DND-41 (cell line): ENCODE measurements around the gene MEOX1.
"Not testable (repeated sequence)": the region's sequence is repeated elsewhere in the genome, so short reads cannot be mapped to it uniquely, and the experiment has no call there.

ENCODE experiments used
- ATAC-seq: fragments of 200-7000 bp; cut with Tn5 transposase; 3 replicates; pipeline ENCODE4 v1.9.1; 2021; ENCODE audit warnings: low read depth; ENCODE audit not compliant: insufficient read depth
- DNase-seq: peaks from one replicate; pipeline ENCODE4 v3.0.0-alpha.2; 2020
- H2AFZ ChIP-seq: 2 replicates; pipeline ENCODE4 v1.6.0; 2012; ENCODE audit warnings: low read depth, low read length
- H3K27ac ChIP-seq: 2 replicates; pipeline ENCODE4 v1.5.1; 2012; ENCODE audit warnings: low read length, inconsistent platforms
- H3K27me3 ChIP-seq: fragments of 200-600 bp; sonication (generic); 2 replicates; pipeline ENCODE4 v1.6.0; 2012; ENCODE audit warnings: low read length, mild to moderate bottlenecking, inconsistent platforms; ENCODE audit not compliant: insufficient read depth, poor library complexity
- H3K36me3 ChIP-seq: 2 replicates; pipeline ENCODE4 v1.5.1; 2012; ENCODE audit warnings: low read length, inconsistent platforms; ENCODE audit not compliant: insufficient read depth
- H3K4me1 ChIP-seq: 2 replicates; pipeline ENCODE4 v1.5.1; 2012; ENCODE audit warnings: mild to moderate bottlenecking, low read length; ENCODE audit not compliant: insufficient read depth
- H3K4me2 ChIP-seq: 2 replicates; pipeline ENCODE4 v1.6.0; 2012; ENCODE audit warnings: mild to moderate bottlenecking, moderate library complexity, low read length, inconsistent platforms; ENCODE audit not compliant: insufficient read depth
- H3K4me3 ChIP-seq, 2 experiments: fragments of 200-600 bp in 1 of 2; shearing (Covaris generic) in 1 of 2; 2 replicates each; pipeline ENCODE4 v1.5.1; 2012 to 2016; ENCODE audit warnings: inconsistent platforms in 2 of 2, low read length in 2 of 2, mild to moderate bottlenecking in 2 of 2, low read depth in 1 of 2, moderate library complexity in 1 of 2
- H3K79me2 ChIP-seq: 2 replicates; pipeline ENCODE4 v1.6.0; 2012; ENCODE audit warnings: low read length, inconsistent platforms; ENCODE audit not compliant: insufficient read depth
- H3K9ac ChIP-seq: 2 replicates; pipeline ENCODE4 v1.6.0; 2012; ENCODE audit warnings: low read depth, mild to moderate bottlenecking, inconsistent platforms, low read length, moderate library complexity
- H3K9me3 ChIP-seq: 2 replicates; pipeline ENCODE4 v1.5.1; 2012; ENCODE audit warnings: low read length, moderate library complexity, mild to moderate bottlenecking, inconsistent platforms; ENCODE audit not compliant: insufficient read depth, severe bottlenecking
- H4K20me1 ChIP-seq: 2 replicates; pipeline ENCODE4 v1.6.0; 2012; ENCODE audit warnings: low read length; ENCODE audit not compliant: insufficient read depth
- CTCF ChIP-seq: IDR thresholded peaks from 2 replicates; pipeline ENCODE4 v1.5.1; 2012; ENCODE audit warnings: borderline replicate concordance, low read length, moderate library complexity, mild to moderate bottlenecking; ENCODE audit not compliant: poor library complexity, severe bottlenecking; ENCODE audit errors: extremely low read depth
- EZH2 ChIP-seq: IDR thresholded peaks from 3 replicates; pipeline ENCODE4 v1.6.1; 2012; ENCODE audit warnings: borderline replicate concordance, low read depth, mild to moderate bottlenecking, moderate library complexity, low read length, inconsistent platforms; ENCODE audit not compliant: severe bottlenecking

MEOX1 gene

GRCh38 chr17:43689131-43689530, 27.4 kb upstream of the MEOX1 start:
- no peak overlapping the region for H3K9ac ChIP-seq
- ATAC-seq = no peak
- no peaks in the 10 kb centered on the region for H3K36me3 ChIP-seq
- no peak overlapping the region for H3K4me3 ChIP-seq
- no peak overlapping the region for H3K4me2 ChIP-seq
- 0 out of 2 replicates have a peak, but pooled peaks cover 4% of the 10 kb centered on the region for H4K20me1 ChIP-seq
- no peak for TF ChIP-seq EZH2
- no peak for TF ChIP-seq CTCF
- DNase-seq = no peak
- no peaks in the 10 kb centered on the region for H3K4me1 ChIP-seq
- H3K9me3 ChIP-seq = no peaks in the 10 kb centered on the region
- no peak overlapping the region for H2AFZ ChIP-seq
- H3K27me3 ChIP-seq = peaks cover 16% of the 10 kb centered on the region
- no peaks in the 10 kb centered on the region for H3K79me2 ChIP-seq
- H3K27ac ChIP-seq = no peak overlapping the region

GRCh38 chr17:43686957-43687356, 25.2 kb upstream of the MEOX1 start:
- H3K4me2 ChIP-seq, H3K4me3 ChIP-seq, H3K27ac ChIP-seq, H2AFZ ChIP-seq, H3K79me2 ChIP-seq, H3K4me1 ChIP-seq, H3K9me3 ChIP-seq, H3K36me3 ChIP-seq, ATAC-seq, H4K20me1 ChIP-seq, H3K9ac ChIP-seq, DNase-seq: not testable (repeated sequence)
- H3K27me3 ChIP-seq = peaks cover 21% of the 10 kb centered on the region

DNA sequence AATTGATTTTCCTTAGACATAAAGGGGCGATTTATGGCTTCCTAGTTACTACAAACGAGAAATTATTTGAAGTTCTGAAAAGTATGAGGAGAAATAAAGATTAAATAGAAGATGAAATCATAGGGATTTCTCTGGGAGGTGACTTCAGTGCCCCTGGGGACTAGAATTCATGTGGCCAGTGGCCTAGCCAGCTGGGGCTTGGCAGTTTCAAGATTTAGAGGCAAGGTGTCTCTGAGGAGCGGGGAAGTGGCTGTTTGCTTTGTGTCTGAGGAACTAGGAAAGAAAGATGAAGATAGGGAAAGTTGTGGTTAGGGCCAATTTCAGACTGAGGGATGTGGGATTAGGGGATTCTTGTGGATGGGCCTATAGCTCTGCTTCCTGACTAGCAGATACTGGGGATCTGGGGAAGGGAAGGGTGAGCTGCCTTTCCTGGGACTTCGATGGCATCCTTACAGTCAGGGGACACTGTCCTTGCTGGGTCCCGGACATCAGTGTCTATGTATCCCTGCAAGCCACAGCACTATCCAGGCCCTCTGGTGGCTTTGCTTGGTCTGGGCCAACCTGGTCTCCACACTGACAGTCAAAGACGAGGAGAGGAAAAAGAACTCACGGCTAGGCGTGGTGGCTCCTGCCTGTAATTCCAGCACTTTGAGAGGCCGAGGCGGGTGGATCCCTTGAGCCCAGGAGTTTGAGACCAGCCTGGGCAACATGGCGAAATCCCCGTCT, 22.4 kb upstream of the MEOX1 start:
- DNase-seq (no peak), ATAC-seq (no peak)
- 0 out of 2 replicates have a peak, but pooled peaks cover 3% of the 10 kb centered on the region for H4K20me1 ChIP-seq
- no peaks in the 10 kb centered on the region for H3K79me2 ChIP-seq
- no peaks in the 10 kb centered on the region for H3K4me1 ChIP-seq
- no peak overlapping the region for H2AFZ ChIP-seq
- no peak overlapping the region for H3K4me2 ChIP-seq
- no peak for TF ChIP-seq CTCF
- no peak for TF ChIP-seq EZH2
- peaks cover 34% of the 10 kb centered on the region for H3K27me3 ChIP-seq
- no peak overlapping the region for H3K4me3 ChIP-seq
- no peak overlapping the region for H3K9ac ChIP-seq
- H3K9me3 ChIP-seq = no peaks in the 10 kb centered on the region
- no peaks in the 10 kb centered on the region for H3K36me3 ChIP-seq
- H3K27ac ChIP-seq = no peak overlapping the region

DNA sequence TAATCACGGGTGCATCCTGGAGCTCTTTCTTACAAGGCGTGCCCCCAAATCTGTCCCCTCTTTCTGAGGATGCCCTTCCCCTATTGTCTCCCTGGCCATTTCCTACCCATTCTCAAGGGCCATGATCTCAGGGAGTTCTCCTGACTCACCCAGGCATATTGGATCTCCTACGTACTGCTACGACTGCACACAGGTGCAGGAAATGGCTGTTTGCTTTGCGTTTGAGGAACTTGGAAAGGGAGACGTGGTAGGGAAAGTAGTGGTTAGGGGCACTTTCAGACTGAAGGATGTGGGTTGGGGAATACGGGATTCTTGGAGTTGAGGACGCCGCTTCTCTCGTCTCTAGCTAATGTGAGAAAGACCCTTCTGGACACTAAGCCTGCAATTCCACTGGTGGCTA, 18.7 kb upstream of the MEOX1 start:
- H3K27me3 ChIP-seq = peaks cover 30% of the 10 kb centered on the region
- 0 out of 2 replicates have a peak, but pooled peaks cover 3% of the 10 kb centered on the region for H4K20me1 ChIP-seq
- ATAC-seq (no peak), DNase-seq (no peak)
- no peaks in the 10 kb centered on the region for H3K79me2 ChIP-seq
- no peak overlapping the region for H3K27ac ChIP-seq
- no peak overlapping the region for H2AFZ ChIP-seq
- H3K4me2 ChIP-seq = no peak overlapping the region
- no peaks in the 10 kb centered on the region for H3K36me3 ChIP-seq
- peaks cover 10% of the 10 kb centered on the region for H3K4me1 ChIP-seq
- TF ChIP-seq EZH2 (no peak), CTCF (no peak)
- no peaks in the 10 kb centered on the region for H3K9me3 ChIP-seq
- no peak overlapping the region for H3K9ac ChIP-seq
- H3K4me3 ChIP-seq = no peak overlapping the region
